ENCODE measurements around the gene RPTOR. TPM values are rescaled to one million over a fixed set of nuclear protein-coding genes. Genes with fewer than 3 reads are reported as not detected.

RPTOR gene
- total and polyA plus RNA-seq, 4 donors: 12.4 to 46.1 (median 29.7) TPM

DNA sequence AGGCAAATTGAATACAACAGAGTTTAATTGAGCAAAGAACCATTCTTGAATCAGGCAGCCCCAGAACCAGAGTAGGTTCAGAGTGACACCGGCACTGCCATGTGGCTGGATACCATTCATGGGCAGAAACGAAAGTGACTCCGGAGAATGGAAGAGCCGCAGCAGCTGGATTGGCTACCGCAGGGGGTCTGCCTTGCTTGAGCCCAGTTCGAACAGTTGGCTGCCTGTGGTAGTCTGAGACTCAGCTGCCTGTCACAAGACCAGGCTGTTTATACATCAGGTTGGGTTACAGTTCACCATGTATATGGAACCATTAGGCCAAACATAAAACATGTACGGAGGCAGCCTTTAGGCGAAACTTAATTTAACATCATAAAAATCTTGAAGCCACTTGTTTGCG is 241.8 kb downstream of the RPTOR start:
- 98% methylated on average over 9 of the region's 9 CpGs for WGBS, 2 donors
- ATAC-seq (ENCODE audit: insufficient read depth, low FRiP score) (no peak), DNase-seq (no peak)
- H3K4me1 ChIP-seq (ENCODE audit: control insufficient read depth in 5 of 5, insufficient read depth in 5 of 5, low read length in 5 of 5): peaks cover 0 to 55% (median 21%) of the 10 kb centered on the region in 5 donors
- H3K36me3 ChIP-seq (ENCODE audit: control insufficient read depth in 4 of 4, insufficient read depth in 4 of 4, low read length in 4 of 4): no peaks in the 10 kb centered on the region
- no peak overlapping the region for H3K9ac ChIP-seq (ENCODE audit: insufficient read depth in 1 of 2, low read length in 2 of 2)
- H3K4me3 ChIP-seq: no peak overlapping the region
- TF ChIP-seq, protein P1, sequence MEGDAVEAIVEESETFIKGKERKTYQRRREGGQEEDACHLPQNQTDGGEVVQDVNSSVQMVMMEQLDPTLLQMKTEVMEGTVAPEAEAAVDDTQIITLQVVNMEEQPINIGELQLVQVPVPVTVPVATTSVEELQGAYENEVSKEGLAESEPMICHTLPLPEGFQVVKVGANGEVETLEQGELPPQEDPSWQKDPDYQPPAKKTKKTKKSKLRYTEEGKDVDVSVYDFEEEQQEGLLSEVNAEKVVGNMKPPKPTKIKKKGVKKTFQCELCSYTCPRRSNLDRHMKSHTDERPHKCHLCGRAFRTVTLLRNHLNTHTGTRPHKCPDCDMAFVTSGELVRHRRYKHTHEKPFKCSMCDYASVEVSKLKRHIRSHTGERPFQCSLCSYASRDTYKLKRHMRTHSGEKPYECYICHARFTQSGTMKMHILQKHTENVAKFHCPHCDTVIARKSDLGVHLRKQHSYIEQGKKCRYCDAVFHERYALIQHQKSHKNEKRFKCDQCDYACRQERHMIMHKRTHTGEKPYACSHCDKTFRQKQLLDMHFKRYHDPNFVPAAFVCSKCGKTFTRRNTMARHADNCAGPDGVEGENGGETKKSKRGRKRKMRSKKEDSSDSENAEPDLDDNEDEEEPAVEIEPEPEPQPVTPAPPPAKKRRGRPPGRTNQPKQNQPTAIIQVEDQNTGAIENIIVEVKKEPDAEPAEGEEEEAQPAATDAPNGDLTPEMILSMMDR (IDR thresholded peaks at IDR 0.05; ENCODE audit: control extremely low read depth, extremely low read depth): no peak
- H3K9me3 ChIP-seq (ENCODE audit: control insufficient read depth in 4 of 4, insufficient read depth in 3 of 4, low read length in 3 of 4): no peaks in the 10 kb centered on the region
- H3K27ac ChIP-seq (ENCODE audit: low read depth in 1 of 2, low read length in 1 of 2): no peak overlapping the region
- H3K27me3 ChIP-seq (ENCODE audit: control insufficient read depth in 3 of 3, insufficient read depth in 3 of 3, low read length in 2 of 3): no peaks in the 10 kb centered on the region

DNA sequence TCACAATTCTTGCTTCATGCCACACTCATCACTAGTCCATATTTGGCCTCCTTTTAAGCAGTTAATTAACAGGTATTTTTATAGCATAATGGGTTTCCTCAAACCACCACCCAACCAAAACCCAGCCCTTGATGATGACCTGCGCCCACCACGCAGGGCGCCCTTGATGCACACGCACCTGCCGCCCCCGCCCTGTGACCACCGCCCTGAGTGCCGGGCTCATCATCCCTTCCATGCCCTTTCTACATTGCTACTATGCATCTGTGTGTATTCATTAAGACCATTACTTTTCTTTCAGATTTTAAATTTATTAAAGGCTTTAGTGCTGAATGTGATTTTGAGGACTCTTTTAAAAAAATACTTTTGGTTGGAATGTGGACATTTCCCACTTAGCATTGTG is 242.2 kb downstream of the RPTOR start:
- no peaks in the 10 kb centered on the region for H3K27me3 ChIP-seq (ENCODE audit: control insufficient read depth in 3 of 3, insufficient read depth in 3 of 3, low read length in 2 of 3)
- H3K4me1 ChIP-seq (ENCODE audit: control insufficient read depth in 5 of 5, insufficient read depth in 5 of 5, low read length in 5 of 5): peaks cover 0 to 55% (median 17%) of the 10 kb centered on the region in 5 donors
- no peak overlapping the region for H3K27ac ChIP-seq (ENCODE audit: low read depth in 1 of 2, low read length in 1 of 2)
- TF ChIP-seq, protein P1 (IDR thresholded peaks at IDR 0.05; ENCODE audit: control extremely low read depth, extremely low read depth): no peak
- no peak for ATAC-seq (ENCODE audit: insufficient read depth, low FRiP score)
- WGBS, 2 donors: 90 to 97% methylated on average over 8 of the region's 8 CpGs
- H3K9me3 ChIP-seq (ENCODE audit: control insufficient read depth in 4 of 4, insufficient read depth in 3 of 4, low read length in 3 of 4): no peaks in the 10 kb centered on the region
- H3K4me3 ChIP-seq: no peak overlapping the region
- no peaks in the 10 kb centered on the region for H3K36me3 ChIP-seq (ENCODE audit: control insufficient read depth in 4 of 4, insufficient read depth in 4 of 4, low read length in 4 of 4)
- no peak overlapping the region for H3K9ac ChIP-seq (ENCODE audit: insufficient read depth in 1 of 2, low read length in 2 of 2)
- no peak for DNase-seq

GRCh38 chr17:80787881-80788280 is 243.2 kb downstream of the RPTOR start:
- no peak overlapping the region for H3K27ac ChIP-seq (ENCODE audit: low read depth in 1 of 2, low read length in 1 of 2)
- H3K27me3 ChIP-seq (ENCODE audit: control insufficient read depth in 3 of 3, insufficient read depth in 3 of 3, low read length in 2 of 3): no peaks in the 10 kb centered on the region
- 97 to 99% methylated on average over 3 of the region's 3 CpGs for WGBS, 2 donors
- no peaks in the 10 kb centered on the region for H3K36me3 ChIP-seq (ENCODE audit: control insufficient read depth in 4 of 4, insufficient read depth in 4 of 4, low read length in 4 of 4)
- H3K4me1 ChIP-seq (ENCODE audit: control insufficient read depth in 5 of 5, insufficient read depth in 5 of 5, low read length in 5 of 5): peaks cover 0 to 55% (median 12%) of the 10 kb centered on the region in 5 donors
- no peaks in the 10 kb centered on the region for H3K9me3 ChIP-seq (ENCODE audit: control insufficient read depth in 4 of 4, insufficient read depth in 3 of 4, low read length in 3 of 4)
- TF ChIP-seq, protein P1 (IDR thresholded peaks at IDR 0.05; ENCODE audit: control extremely low read depth, extremely low read depth): no peak
- H3K9ac ChIP-seq (ENCODE audit: insufficient read depth in 1 of 2, low read length in 2 of 2): no peak overlapping the region
- ATAC-seq (ENCODE audit: insufficient read depth, low FRiP score): no peak
- no peak overlapping the region for H3K4me3 ChIP-seq
- no peak for DNase-seq

DNA sequence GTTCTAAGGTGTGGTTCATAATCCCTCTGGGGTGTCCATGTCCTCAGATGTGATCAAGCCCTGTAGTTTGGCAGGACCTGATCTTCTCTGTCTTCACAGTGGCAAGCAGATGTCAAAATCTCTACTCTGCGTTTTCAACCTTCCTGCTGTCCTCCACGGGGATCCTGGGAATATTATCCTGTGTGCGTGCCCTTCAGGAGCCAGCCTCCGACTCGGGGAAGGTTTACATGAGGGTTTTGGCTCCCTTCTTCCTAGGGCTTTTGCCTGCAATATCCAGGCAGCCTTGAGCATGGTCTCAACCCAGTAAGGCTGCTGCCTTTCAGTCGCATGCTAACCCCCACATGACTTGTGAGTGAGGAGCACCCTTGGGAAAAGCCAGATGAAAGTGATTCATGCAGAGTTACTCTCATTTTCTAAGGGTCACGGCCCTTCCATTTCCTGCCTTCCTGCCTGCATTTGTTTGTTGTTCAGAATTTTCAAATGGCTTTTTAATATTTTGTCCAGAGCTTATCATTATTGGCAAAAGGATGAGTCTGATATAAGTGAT is 244.8 kb downstream of the RPTOR start:
- 64 to 68% methylated on average over 7 of the region's 7 CpGs for WGBS, 2 donors
- Histone ChIP-seq H3K9me3 (ENCODE audit: control insufficient read depth in 4 of 4, insufficient read depth in 3 of 4, low read length in 3 of 4) (no peaks in the 10 kb centered on the region), H3K36me3 (ENCODE audit: control insufficient read depth in 4 of 4, insufficient read depth in 4 of 4, low read length in 4 of 4) (peaks cover 0 to 1% (median 0%) of the 10 kb centered on the region in 4 donors), H3K27ac (ENCODE audit: low read depth in 1 of 2, low read length in 1 of 2) (peak overlapping the region in 1 of 2 donors; percentile 27), H3K4me3 (no peak overlapping the region), H3K4me1 (ENCODE audit: control insufficient read depth in 5 of 5, insufficient read depth in 5 of 5, low read length in 5 of 5) (peaks cover 0 to 58% (median 11%) of the 10 kb centered on the region in 5 donors), H3K27me3 (ENCODE audit: control insufficient read depth in 3 of 3, insufficient read depth in 3 of 3, low read length in 2 of 3) (no peaks in the 10 kb centered on the region), H3K9ac (ENCODE audit: insufficient read depth in 1 of 2, low read length in 2 of 2) (no peak overlapping the region)
- TF ChIP-seq, protein P1 (IDR thresholded peaks at IDR 0.05; ENCODE audit: control extremely low read depth, extremely low read depth): no peak
- peak; percentile 56 to 85 (median 75) for DNase-seq
- no peak for ATAC-seq (ENCODE audit: insufficient read depth, low FRiP score)

All from lung (tissue), 12 donors.